IPS-11a (cell line): ENCODE results near the gene SLC26A6.

Experiments
- H3K4me3 ChIP-seq: one replicate; pipeline ENCODE4 v1.5.1; 2013; ENCODE audit warnings: low read depth, low read length, control low read depth

The SLC26A6 gene

DNA sequence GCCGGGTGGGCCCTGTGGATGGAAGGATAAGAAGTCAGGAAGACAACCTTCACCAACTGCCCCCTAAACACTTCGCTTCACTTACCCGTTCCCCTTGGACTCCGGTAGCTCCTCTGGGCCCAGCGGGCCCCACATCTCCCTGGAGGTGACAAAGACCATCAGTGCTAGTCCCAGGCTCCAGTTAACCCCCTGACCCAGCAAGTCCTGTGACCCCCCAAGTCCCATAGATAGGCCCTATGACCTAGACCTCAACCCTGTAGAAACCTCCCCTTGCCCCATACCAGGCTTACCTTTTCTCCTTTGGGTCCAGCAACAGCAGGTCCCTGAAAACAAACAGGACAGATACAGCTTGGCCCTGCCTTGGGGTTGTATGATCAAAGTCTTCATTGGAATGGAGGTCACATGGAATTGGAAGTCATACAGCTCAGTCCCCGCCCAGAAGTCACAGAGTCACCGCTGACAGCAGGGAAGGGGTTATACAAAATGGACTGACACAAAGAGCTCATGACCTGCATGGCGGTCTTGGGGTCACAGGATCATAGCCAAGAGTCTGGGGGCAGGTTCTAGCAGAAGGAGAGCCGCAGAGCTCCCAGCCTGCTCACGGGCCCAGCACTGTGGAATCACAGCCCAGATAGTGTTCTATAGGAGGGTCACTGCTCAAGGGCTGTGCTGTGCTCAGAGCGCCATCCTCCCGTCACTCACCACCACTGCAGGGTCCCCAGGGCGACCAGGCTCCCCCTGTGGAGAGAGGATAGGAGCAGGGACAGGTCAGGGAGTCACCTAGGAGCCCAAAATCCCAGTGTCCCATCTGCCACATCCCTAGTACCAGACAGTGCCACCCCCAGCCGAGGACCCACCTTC lies 53.4 kb downstream of the SLC26A6 start:
- no peak overlapping the region for H3K4me3 ChIP-seq

DNA sequence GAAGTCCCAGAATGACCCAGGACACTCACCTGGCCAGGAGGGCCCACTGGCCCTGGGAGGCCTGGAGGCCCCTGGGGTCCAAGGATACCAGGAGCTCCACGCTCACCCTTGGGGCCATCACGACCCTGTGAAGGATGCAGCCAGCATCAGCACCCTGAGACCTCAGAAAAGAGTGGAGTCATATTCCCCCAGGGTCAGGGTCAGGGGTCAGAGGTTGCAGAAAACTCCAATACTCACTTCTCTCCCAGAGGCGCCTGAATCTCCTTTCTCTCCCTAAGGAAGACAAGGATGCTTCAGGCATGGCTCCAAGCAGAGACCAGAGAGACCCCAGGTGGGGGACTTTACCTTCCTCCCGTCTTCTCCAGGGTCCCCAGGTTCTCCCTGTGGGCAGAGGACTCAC lies 58.6 kb downstream of the SLC26A6 start:
- no peak overlapping the region for H3K4me3 ChIP-seq
